Measurements from ENCODE around the gene RELL1. TPM values are rescaled to one million over a fixed set of nuclear protein-coding genes. Genes with fewer than 3 reads are reported as not detected.

The RELL1 gene
- total and polyA plus RNA-seq, 2 donors (not counting 1 experiment from before 2014, with no cell fraction given), result 0.64 to 3.2 TPM

DNA sequence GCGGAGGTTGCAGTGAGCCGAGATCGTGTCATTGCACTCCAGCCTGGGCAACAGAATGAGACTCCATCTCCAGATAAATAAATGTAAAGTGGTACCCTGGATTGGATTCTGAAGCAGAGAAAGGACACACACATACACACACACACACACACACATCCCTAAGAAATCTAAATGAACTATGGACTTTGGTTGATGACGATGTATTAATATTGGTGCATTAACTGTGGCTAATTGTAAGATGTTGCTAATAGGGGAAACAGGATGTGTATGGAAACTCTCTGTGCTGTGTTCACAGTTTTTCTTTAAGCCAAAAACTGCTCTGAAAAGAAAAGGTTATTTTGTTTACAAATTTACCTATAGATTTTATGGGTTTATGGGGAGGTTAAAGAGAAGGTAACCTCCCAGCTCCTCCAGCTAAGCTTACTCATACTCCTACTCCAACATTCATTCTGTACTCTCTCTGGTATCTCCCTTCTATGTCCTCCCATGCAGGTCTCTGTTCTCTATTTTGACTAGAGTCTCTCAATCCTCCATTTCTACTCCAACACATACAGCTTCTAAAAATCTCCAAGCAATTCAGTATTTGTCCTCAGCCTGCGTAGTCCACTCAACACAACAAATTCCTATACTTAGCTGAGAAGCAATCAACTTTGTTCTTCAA is 46.5 kb upstream of the RELL1 start:
- Mint-ChIP-seq H3K4me1 (peaks cover 3% of the 10 kb centered on the region), H3K4me3 (no peak overlapping the region), H3K27ac (no peak overlapping the region), H3K27me3 (peaks cover 4% of the 10 kb centered on the region), H3K9me3 (ENCODE audit: insufficient read depth) (no peaks in the 10 kb centered on the region)
- intact Hi-C loops (cut with micrococcal nuclease), result no loop called here
- H3K79me2 ChIP-seq (ENCODE audit: control insufficient read depth, insufficient read depth, low read length), result no peaks in the 10 kb centered on the region
- H3K4me1 ChIP-seq (ENCODE audit: control insufficient read depth in 2 of 2, insufficient read depth in 2 of 2, low read length in 2 of 2), result peaks cover 0 to 3% of the 10 kb centered on the region in 2 donors
- no peaks in the 10 kb centered on the region for H4K20me1 ChIP-seq (ENCODE audit: control insufficient read depth, insufficient read depth, low read length, poor library complexity, severe bottlenecking)
- no peaks in the 10 kb centered on the region for H3K9me3 ChIP-seq (ENCODE audit: control extremely low read depth in 1 of 3, control insufficient read depth in 2 of 3, insufficient read depth in 1 of 3, low read length in 2 of 3)
- POLR2A ChIA-PET, result no interaction called here
- no peak overlapping the region for H2AFZ ChIP-seq (ENCODE audit: insufficient read depth, low read depth, low read length, poor library complexity, severe bottlenecking)
- no peak for TF ChIP-seq CTCF (IDR thresholded peaks at IDR 0.05)
- TF ChIP-seq EZH2 (IDR thresholded peaks at IDR 0.05; ENCODE audit: borderline replicate concordance, insufficient read depth, low read depth, low read length, poor library complexity, severe bottlenecking), result no peak
- H3K4me3 ChIP-seq (ENCODE audit: control extremely low read depth in 1 of 5, extremely low read depth in 1 of 5, insufficient read depth in 1 of 5, low read depth in 2 of 5, low read length in 4 of 5), result no peak overlapping the region
- no peak overlapping the region for H3K4me2 ChIP-seq (replicated peaks; ENCODE audit: low read depth, low read length, poor library complexity, severe bottlenecking)
- no peak for DNase-seq
- 100% methylated on average over 1 of the region's 5 CpGs for WGBS (ENCODE audit: insufficient coverage)
- H3K36me3 ChIP-seq (replicated peaks in 1 of 2; ENCODE audit: control extremely low read depth in 1 of 2, control insufficient read depth in 1 of 2, extremely low read depth in 1 of 2, insufficient read depth in 2 of 2, low read length in 1 of 2), result no peaks in the 10 kb centered on the region
- ATAC-seq (ENCODE audit: low read depth), result no peak
- H3K9ac ChIP-seq (ENCODE audit: low read length), result no peak overlapping the region
- CTCF ChIA-PET, result no interaction called here
- no peak overlapping the region for H3K27ac ChIP-seq (ENCODE audit: low read length in 2 of 2)
- peaks cover 0 to 2% (median 0%) of the 10 kb centered on the region in 4 experiments for H3K27me3 ChIP-seq (replicated peaks in 1 of 4; ENCODE audit: control extremely low read depth in 1 of 4, control insufficient read depth in 3 of 4, insufficient read depth in 4 of 4, low read length in 3 of 4)

- intact Hi-C loops (cut with micrococcal nuclease), result no loop called here
- no peaks in the 10 kb centered on the region for H3K27me3 Mint-ChIP-seq
- CTCF ChIA-PET, result no interaction called here
- Histone ChIP-seq H2AFZ (ENCODE audit: insufficient read depth, low read depth, low read length, poor library complexity, severe bottlenecking) (no peak overlapping the region), H3K9me3 (ENCODE audit: control extremely low read depth in 1 of 3, control insufficient read depth in 2 of 3, insufficient read depth in 1 of 3, low read length in 2 of 3) (no peaks in the 10 kb centered on the region), H3K4me3 (ENCODE audit: control extremely low read depth in 1 of 5, extremely low read depth in 1 of 5, insufficient read depth in 1 of 5, low read depth in 2 of 5, low read length in 4 of 5) (no peak overlapping the region), H3K4me1 (ENCODE audit: control insufficient read depth in 2 of 2, insufficient read depth in 2 of 2, low read length in 2 of 2) (no peaks in the 10 kb centered on the region), H3K36me3 (replicated peaks in 1 of 2; ENCODE audit: control extremely low read depth in 1 of 2, control insufficient read depth in 1 of 2, extremely low read depth in 1 of 2, insufficient read depth in 2 of 2, low read length in 1 of 2) (no peaks in the 10 kb centered on the region), H3K27me3 (replicated peaks in 1 of 4; ENCODE audit: control extremely low read depth in 1 of 4, control insufficient read depth in 3 of 4, insufficient read depth in 4 of 4, low read length in 3 of 4) (no peaks in the 10 kb centered on the region), H3K9ac (ENCODE audit: low read length) (no peak overlapping the region), H3K27ac (ENCODE audit: low read length in 2 of 2) (no peak overlapping the region), H3K4me2 (replicated peaks; ENCODE audit: low read depth, low read length, poor library complexity, severe bottlenecking) (no peak overlapping the region), H4K20me1 (ENCODE audit: control insufficient read depth, insufficient read depth, low read length, poor library complexity, severe bottlenecking) (no peaks in the 10 kb centered on the region), H3K79me2 (ENCODE audit: control insufficient read depth, insufficient read depth, low read length) (no peaks in the 10 kb centered on the region)
- POLR2A ChIA-PET, result no interaction called here
- no peaks in the 10 kb centered on the region for H3K9me3 Mint-ChIP-seq (ENCODE audit: insufficient read depth)
- no peak overlapping the region for H3K4me3 Mint-ChIP-seq
- no peak for TF ChIP-seq CTCF (IDR thresholded peaks at IDR 0.05)
- no peak for TF ChIP-seq EZH2 (IDR thresholded peaks at IDR 0.05; ENCODE audit: borderline replicate concordance, insufficient read depth, low read depth, low read length, poor library complexity, severe bottlenecking)
- no peaks in the 10 kb centered on the region for H3K4me1 Mint-ChIP-seq
- ATAC-seq (ENCODE audit: low read depth) (no peak), DNase-seq (no peak)
- WGBS (ENCODE audit: insufficient coverage), result 100% methylated on average over 1 of the region's 2 CpGs
- no peak overlapping the region for H3K27ac Mint-ChIP-seq
Observed at GRCh38 chr4:37729649-37730004, 43.5 kb upstream of the RELL1 start.

Data from B cell (primary cell).